Measurements from ENCODE around the gene PM20D2. TPM values are rescaled to one million over a fixed set of nuclear protein-coding genes. Genes with fewer than 3 reads are reported as not detected.

Gene PM20D2
- total RNA-seq, 4 donors from 2014 or later: 15.1 to 28.2 (median 19.3) TPM

DNA sequence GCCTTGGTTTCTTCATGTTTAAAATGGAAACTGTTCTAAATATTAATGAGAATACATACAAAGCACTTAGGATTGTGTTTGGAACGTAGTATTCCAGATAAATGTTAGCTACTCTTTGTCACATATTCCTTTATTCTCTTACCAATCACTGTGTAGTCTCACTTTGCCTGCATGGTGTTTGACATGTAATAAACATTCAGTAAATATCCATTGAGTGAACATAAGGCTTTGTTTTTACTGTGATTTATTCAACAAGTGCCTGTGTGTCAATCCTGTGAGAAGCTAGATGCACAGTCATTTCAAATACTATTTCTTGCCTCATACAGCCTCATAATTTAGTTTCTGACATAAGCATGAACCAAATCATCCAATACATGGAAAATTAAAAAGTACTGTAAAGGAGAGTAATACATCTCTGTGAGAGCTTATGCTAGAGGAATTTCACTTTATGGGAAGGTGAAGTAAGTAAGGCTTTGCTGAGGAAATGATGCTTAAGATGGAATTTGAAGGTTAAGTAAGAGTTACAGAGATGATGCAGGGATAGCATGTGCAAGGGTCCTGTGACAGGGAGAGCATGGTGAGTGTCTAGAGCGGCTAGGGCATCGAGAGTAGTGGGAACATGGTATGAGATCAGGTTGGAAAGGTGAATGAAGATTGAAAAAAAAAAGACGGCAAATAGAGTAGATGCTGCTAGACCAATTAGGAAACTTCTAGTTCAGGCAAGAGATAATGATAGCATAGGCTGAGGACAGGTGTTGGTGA, 14.7 kb downstream of the PM20D2 start:
- DNase-seq (ENCODE audit: low spot score in 2 of 2): no peak
- Histone ChIP-seq H3K4me1 (peaks cover 0 to 2% (median 0%) of the 10 kb centered on the region in 4 donors), H3K36me3 (peaks cover 0 to 54% (median 0%) of the 10 kb centered on the region in 3 donors), H3K27me3 (no peaks in the 10 kb centered on the region), H3K27ac (peak overlapping the region in 2 of 4 donors; percentile 39 to 78), H3K9me3 (no peaks in the 10 kb centered on the region), H3K4me3 (no peak overlapping the region)
- TF ChIP-seq POLR2A (IDR thresholded peaks at IDR 0.05) (no peak), EP300 (IDR thresholded peaks at IDR 0.05) (no peak)
- TF ChIP-seq, protein P1, sequence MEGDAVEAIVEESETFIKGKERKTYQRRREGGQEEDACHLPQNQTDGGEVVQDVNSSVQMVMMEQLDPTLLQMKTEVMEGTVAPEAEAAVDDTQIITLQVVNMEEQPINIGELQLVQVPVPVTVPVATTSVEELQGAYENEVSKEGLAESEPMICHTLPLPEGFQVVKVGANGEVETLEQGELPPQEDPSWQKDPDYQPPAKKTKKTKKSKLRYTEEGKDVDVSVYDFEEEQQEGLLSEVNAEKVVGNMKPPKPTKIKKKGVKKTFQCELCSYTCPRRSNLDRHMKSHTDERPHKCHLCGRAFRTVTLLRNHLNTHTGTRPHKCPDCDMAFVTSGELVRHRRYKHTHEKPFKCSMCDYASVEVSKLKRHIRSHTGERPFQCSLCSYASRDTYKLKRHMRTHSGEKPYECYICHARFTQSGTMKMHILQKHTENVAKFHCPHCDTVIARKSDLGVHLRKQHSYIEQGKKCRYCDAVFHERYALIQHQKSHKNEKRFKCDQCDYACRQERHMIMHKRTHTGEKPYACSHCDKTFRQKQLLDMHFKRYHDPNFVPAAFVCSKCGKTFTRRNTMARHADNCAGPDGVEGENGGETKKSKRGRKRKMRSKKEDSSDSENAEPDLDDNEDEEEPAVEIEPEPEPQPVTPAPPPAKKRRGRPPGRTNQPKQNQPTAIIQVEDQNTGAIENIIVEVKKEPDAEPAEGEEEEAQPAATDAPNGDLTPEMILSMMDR (IDR thresholded peaks at IDR 0.05): no peak
- WGBS, 2 donors: 90 to 94% methylated on average over 4 of the region's 4 CpGs

DNA sequence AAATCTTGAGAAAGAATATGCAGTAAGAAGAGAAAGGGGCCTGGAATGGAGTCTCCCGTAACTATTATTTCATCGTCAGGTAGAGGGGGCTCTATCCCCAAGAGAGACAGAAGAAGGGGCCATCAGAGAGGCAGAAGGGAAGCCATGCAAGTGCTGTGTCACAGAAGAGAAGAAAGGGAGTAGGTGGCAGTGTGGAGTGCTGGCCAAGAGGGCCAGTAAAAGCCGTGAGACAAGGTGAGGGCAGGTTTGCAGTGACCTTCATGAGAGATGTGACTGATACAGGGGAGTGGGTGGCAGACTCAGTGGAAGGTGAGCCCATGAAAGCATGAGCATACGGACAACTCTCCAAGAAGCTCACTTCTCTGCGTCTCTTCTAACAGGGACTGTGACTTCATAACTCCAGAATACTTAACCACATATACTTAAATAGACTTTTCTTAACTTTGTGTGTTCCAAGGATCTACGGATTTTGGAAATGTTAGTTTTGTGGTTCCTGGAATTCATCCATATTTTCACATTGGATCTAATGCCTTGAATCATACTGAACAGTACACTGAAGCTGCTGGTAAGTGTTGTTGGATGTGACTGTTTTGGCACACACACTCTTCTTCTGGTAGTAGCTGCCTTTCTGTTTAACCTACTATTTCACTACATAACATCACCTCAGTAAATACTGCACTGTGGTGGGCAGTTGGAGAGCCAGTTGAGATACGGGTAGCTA, 15.6 kb downstream of the PM20D2 start:
- no peak for DNase-seq (ENCODE audit: low spot score in 2 of 2)
- Histone ChIP-seq H3K4me3 (no peak overlapping the region), H3K9me3 (no peaks in the 10 kb centered on the region), H3K27ac (peak overlapping the region in 3 of 4 donors; percentile 17 to 81 (median 78)), H3K4me1 (peaks cover 0 to 2% (median 0%) of the 10 kb centered on the region in 4 donors), H3K36me3 (peaks cover 0 to 44% (median 0%) of the 10 kb centered on the region in 3 donors), H3K27me3 (no peaks in the 10 kb centered on the region)
- 73% methylated on average over 7 of the region's 7 CpGs for WGBS, 2 donors
- TF ChIP-seq EP300 (IDR thresholded peaks at IDR 0.05) (peak in 1 of 2 donors; percentile 20), POLR2A (IDR thresholded peaks at IDR 0.05) (no peak)
- TF ChIP-seq, protein P1 (IDR thresholded peaks at IDR 0.05): no peak

DNA sequence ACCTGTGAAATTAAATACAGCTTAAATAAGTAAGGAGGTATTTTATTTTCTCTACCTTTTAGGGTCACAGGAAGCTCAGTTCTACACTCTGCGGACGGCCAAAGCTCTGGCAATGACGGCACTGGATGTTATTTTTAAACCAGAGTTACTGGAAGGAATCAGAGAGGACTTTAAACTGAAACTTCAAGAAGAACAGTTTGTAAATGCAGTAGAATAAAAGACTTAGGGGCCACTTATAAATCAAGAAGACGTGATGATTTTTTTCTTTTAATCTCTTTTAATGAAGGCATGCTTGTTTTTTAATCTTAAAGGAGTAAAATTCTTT, 16.2 kb downstream of the PM20D2 start:
- no peak for DNase-seq (ENCODE audit: low spot score in 2 of 2)
- Histone ChIP-seq H3K4me1 (peaks cover 0 to 2% (median 0%) of the 10 kb centered on the region in 4 donors), H3K27me3 (no peaks in the 10 kb centered on the region), H3K9me3 (no peaks in the 10 kb centered on the region), H3K36me3 (peaks cover 0 to 42% (median 0%) of the 10 kb centered on the region in 3 donors), H3K27ac (peak overlapping the region in 2 of 4 donors; percentile 78 to 81), H3K4me3 (no peak overlapping the region)
- TF ChIP-seq EP300 (IDR thresholded peaks at IDR 0.05): no peak
- TF ChIP-seq, protein P1 (IDR thresholded peaks at IDR 0.05): no peak
- no peak for TF ChIP-seq POLR2A (IDR thresholded peaks at IDR 0.05)
- 56 to 72% methylated on average over 4 of the region's 4 CpGs for WGBS, 2 donors

DNA sequence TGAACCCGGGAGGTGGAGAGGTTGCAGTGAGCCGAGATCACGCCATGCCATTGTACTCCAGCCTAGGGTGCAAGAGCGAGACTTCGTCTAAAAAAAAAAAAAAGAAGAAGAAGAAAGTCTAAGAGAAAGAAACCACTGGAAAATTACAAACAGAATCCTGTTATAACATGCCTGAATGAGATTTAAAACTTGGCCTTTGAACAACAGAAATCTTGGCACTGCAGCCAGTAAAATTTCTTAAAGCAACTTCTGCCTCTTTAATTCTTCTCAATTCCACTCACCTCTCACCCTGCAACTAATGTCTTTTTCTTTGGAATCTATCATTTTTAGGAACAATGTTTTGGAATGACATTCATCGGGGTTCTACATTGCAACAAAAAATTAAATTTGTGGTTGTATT, 26.3 kb downstream of the PM20D2 start:
- Histone ChIP-seq H3K9me3 (no peaks in the 10 kb centered on the region), H3K4me3 (no peak overlapping the region), H3K4me1 (no peaks in the 10 kb centered on the region), H3K27ac (no peak overlapping the region), H3K36me3 (no peaks in the 10 kb centered on the region), H3K27me3 (no peaks in the 10 kb centered on the region)
- 30 to 33% methylated on average over 6 of the region's 6 CpGs for WGBS, 2 donors
- no peak for DNase-seq (ENCODE audit: low spot score in 2 of 2)
- TF ChIP-seq, protein P1 (IDR thresholded peaks at IDR 0.05): no peak
- TF ChIP-seq POLR2A (IDR thresholded peaks at IDR 0.05) (no peak), EP300 (IDR thresholded peaks at IDR 0.05) (no peak)

GRCh38 chr6:89173634-89174033, 27.8 kb downstream of the PM20D2 start:
- WGBS, 2 donors: 79 to 81% methylated on average over 4 of the region's 4 CpGs
- no peak for DNase-seq (ENCODE audit: low spot score in 2 of 2)
- TF ChIP-seq POLR2A (IDR thresholded peaks at IDR 0.05): no peak
- no peak for TF ChIP-seq EP300 (IDR thresholded peaks at IDR 0.05)
- TF ChIP-seq, protein P1 (IDR thresholded peaks at IDR 0.05): no peak
- Histone ChIP-seq H3K9me3 (no peaks in the 10 kb centered on the region), H3K27ac (no peak overlapping the region), H3K27me3 (no peaks in the 10 kb centered on the region), H3K36me3 (no peaks in the 10 kb centered on the region), H3K4me1 (no peaks in the 10 kb centered on the region), H3K4me3 (no peak overlapping the region)
